Transverse colon (tissue), 4 donors: ENCODE results near the gene TUBA1B. TPM values are rescaled to one million over a fixed set of nuclear protein-coding genes. Genes with fewer than 3 reads are reported as not detected.

Source experiments
- DNase-seq: peaks from one replicate; pipeline ENCODE4 v3.0.0-alpha.2; 2019
- H3K27ac ChIP-seq, 4 donors: fragments of 200-600 bp; sonication (generic); 2 replicates each; pipeline ENCODE4 v1.5.1; 2016 to 2018; ENCODE audit warnings: inconsistent platforms in 4 of 4
- H3K27me3 ChIP-seq: fragments of 200-600 bp; sonication (generic); 2 replicates; pipeline ENCODE4 v1.5.1; 2017; ENCODE audit warnings: inconsistent platforms
- H3K36me3 ChIP-seq, 4 donors: fragments of 200-600 bp; sonication (generic); 2 replicates each; pipeline ENCODE4 v1.5.1; 2017 to 2019; ENCODE audit warnings: inconsistent platforms in 4 of 4
- H3K4me1 ChIP-seq, 4 donors: fragments of 200-600 bp; sonication (generic); 2 replicates each; pipeline ENCODE4 v1.5.1; 2017 to 2020; ENCODE audit warnings: inconsistent platforms in 4 of 4
- H3K4me3 ChIP-seq, 4 donors: fragments of 200-600 bp; sonication (generic); 1 replicate in 1 of 4; 2 replicates in 3 of 4; pipeline versions ENCODE4 v1.5.1 to v1.6.1; 2017 to 2019; ENCODE audit warnings: inconsistent platforms in 4 of 4
- H3K9me3 ChIP-seq, 2 donors: fragments of 200-600 bp; sonication (generic); 2 replicates each; pipeline ENCODE4 v1.5.1; 2017 to 2019; ENCODE audit warnings: inconsistent platforms in 2 of 2
- EP300 ChIP-seq: sonication (generic); formaldehyde crosslinking; IDR thresholded peaks from one replicate; pipeline ENCODE4 v1.6.1; 2017; ENCODE audit warnings: antibody characterized with exemption, low read depth
- POLR2A ChIP-seq: fragments of 450-650 bp; IDR thresholded peaks from one replicate; pipeline ENCODE4 v1.6.1; 2016; ENCODE audit warnings: antibody characterized with exemption, mild to moderate bottlenecking, moderate library complexity
- POLR2AphosphoS5 ChIP-seq, 3 donors: sonication (generic); formaldehyde crosslinking; IDR thresholded peaks; one replicate each; pipeline ENCODE4 v1.6.1; 2016; ENCODE audit warnings: antibody characterized with exemption in 3 of 3
- WGBS, 2 donors: methylation state at CpG; one replicate each; pipeline ENCODE4 v1.1.5; 2018; ENCODE audit warnings: low coverage in 1 of 2; 5-methylcytosine and 5-hydroxymethylcytosine counted together
- in situ Hi-C, 4 donors: fragments of 200-750 bp; cut with MboI; loops; one replicate each; pipeline versions ENCODE4 v1.15.0 to v1.15.1; 2017; ENCODE audit warnings: low sequenced_read_pairs in 3 of 4, low pct_ligation_motif_present in 1 of 4, low pct_unique_long_range_greater_than_20kb in 1 of 4
- intact Hi-C: fragments of 100-400 bp; cut with DNase I; formaldehyde crosslinking; loops from one replicate; pipeline ENCODE4 v1.15.1; 2023; ENCODE audit warnings: low total_unique reads
- total RNA-seq, 4 donors: library from RNA; depleted of rRNA; stranded (reverse); fragments of >200 nt; gene quantifications; one replicate each; pipeline ENCODE4 v1.1.0, GENCODE V29; 2016
- TF ChIP-seq, protein P1 (sequence below), 5 experiments: fragments of 200-600 bp in 3 of 5; fragments of 450-650 bp in 2 of 5; sonication (generic) in 3 of 5; IDR thresholded peaks; 1 replicate in 2 of 5; 2 replicates in 3 of 5; pipeline ENCODE4 v1.5.1; 2016 to 2017; ENCODE audit warnings: antibody characterized with exemption in 5 of 5, inconsistent platforms in 3 of 5, mild to moderate bottlenecking in 2 of 5, moderate library complexity in 1 of 5

Gene TUBA1B
- total RNA-seq, 4 donors from 2014 or later: 219 to 390 (median 319) TPM

DNA sequence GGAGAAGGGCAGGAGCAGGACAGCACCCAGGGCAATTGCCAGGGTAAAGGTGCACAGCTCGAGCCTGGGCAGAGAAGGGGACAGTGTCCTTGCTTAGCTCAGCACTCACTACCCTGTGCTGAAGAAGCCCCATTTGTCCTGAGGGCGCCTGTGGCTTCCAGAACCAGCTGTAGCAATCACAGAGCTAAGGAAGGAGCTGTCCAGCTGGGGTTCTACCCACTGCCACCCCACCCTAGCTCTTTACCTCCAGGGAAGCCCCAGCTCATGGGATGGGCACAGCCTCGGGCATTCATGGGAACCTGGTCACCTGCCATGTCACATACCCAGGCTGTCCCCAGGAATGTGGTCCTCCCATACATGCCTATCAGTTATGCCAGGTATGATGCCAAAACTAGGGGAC, 26.4 kb downstream of the TUBA1B start:
- Histone ChIP-seq H3K27me3 (no peaks in the 10 kb centered on the region), H3K9me3 (no peaks in the 10 kb centered on the region), H3K4me1 (peaks cover 24 to 39% (median 28%) of the 10 kb centered on the region in 4 donors), H3K36me3 (peaks cover 0 to 51% (median 20%) of the 10 kb centered on the region in 4 donors), H3K4me3 (no peak overlapping the region), H3K27ac (no peak overlapping the region)
- 55% methylated on average over 3 of the region's 3 CpGs; no CpG with 5 or more reads in 1 of the 2 donors for WGBS, 2 donors
- DNase-seq: no peak
- intact Hi-C loops: no loop called here
- in situ Hi-C loops: no loop called here
- no peak for TF ChIP-seq POLR2A
- TF ChIP-seq POLR2AphosphoS5 (IDR thresholded peaks at IDR 0.05): no peak
- TF ChIP-seq, protein P1, sequence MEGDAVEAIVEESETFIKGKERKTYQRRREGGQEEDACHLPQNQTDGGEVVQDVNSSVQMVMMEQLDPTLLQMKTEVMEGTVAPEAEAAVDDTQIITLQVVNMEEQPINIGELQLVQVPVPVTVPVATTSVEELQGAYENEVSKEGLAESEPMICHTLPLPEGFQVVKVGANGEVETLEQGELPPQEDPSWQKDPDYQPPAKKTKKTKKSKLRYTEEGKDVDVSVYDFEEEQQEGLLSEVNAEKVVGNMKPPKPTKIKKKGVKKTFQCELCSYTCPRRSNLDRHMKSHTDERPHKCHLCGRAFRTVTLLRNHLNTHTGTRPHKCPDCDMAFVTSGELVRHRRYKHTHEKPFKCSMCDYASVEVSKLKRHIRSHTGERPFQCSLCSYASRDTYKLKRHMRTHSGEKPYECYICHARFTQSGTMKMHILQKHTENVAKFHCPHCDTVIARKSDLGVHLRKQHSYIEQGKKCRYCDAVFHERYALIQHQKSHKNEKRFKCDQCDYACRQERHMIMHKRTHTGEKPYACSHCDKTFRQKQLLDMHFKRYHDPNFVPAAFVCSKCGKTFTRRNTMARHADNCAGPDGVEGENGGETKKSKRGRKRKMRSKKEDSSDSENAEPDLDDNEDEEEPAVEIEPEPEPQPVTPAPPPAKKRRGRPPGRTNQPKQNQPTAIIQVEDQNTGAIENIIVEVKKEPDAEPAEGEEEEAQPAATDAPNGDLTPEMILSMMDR (IDR thresholded peaks at IDR 0.05): no peak
- TF ChIP-seq EP300: no peak

DNA sequence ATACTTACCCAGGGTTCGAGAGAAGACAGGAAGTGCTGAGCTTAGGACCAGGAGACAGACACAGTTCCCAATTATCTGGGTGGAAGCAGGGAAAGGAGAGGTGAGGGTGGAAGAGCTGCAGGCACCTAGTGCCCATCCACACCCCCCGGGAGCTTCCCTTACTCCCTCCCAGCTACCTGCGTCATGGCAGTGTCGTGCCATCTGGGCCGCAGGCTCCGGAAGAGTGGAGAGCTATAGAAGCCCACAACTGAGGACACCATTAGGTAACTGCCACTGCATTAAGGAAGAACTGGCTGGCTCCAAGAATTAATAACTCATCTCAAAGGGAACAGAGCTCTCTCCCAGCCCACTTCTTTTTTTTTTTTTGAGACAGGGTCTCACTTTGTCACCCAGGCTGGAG, 30.8 kb downstream of the TUBA1B start:
- peaks cover 0 to 58% (median 24%) of the 10 kb centered on the region in 4 donors for H3K36me3 ChIP-seq
- H3K27me3 ChIP-seq: no peaks in the 10 kb centered on the region
- peaks cover 0 to under 1% (median 0%) of the 10 kb centered on the region in 4 donors for H3K4me1 ChIP-seq
- H3K27ac ChIP-seq: no peak overlapping the region
- in situ Hi-C loops (no loop called here), intact Hi-C loops (no loop called here)
- no peak for TF ChIP-seq POLR2A
- TF ChIP-seq, protein P1 (IDR thresholded peaks at IDR 0.05): no peak
- TF ChIP-seq EP300: no peak
- TF ChIP-seq POLR2AphosphoS5 (IDR thresholded peaks at IDR 0.05): no peak
- H3K9me3 ChIP-seq: no peaks in the 10 kb centered on the region
- no peak for DNase-seq
- WGBS, 2 donors: 83 to 97% methylated on average over 1 to 6 of the region's 6 CpGs
- no peak overlapping the region for H3K4me3 ChIP-seq

DNA sequence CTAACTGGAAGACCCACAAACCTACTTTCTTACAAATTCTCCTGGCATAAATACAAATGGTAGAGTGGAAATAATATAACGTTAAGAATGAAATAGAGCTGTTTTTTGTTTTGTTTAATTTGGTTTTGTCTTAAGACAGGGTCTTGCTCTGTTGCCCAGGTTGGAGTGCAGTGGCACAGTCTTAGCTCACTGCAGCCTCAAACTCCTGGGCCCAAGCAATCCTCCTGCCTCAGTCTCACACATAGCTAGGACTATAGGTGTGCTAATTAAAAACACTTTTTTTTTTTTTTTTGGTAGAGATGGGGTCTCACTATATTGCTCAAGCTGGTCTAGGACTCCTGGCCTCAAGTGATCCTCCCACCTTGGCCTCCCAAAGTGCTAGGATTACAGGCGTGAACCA, 32.5 kb downstream of the TUBA1B start:
- WGBS, 2 donors: 92% methylated on average over 2 of the region's 2 CpGs
- H3K4me1 ChIP-seq: peaks cover 10 to 13% (median 11%) of the 10 kb centered on the region in 4 donors
- H3K4me3 ChIP-seq: no peak overlapping the region
- H3K9me3 ChIP-seq: no peaks in the 10 kb centered on the region
- no peak for DNase-seq
- H3K27me3 ChIP-seq: peaks cover 13% of the 10 kb centered on the region
- H3K27ac ChIP-seq: no peak overlapping the region
- intact Hi-C loops (no loop called here), in situ Hi-C loops (loop anchor here in 2 of 4 donors (25.0 kb wide), 1 partner anchor 139 kb away; no protein-coding TSS in a partner anchor)
- TF ChIP-seq, protein P1 (IDR thresholded peaks at IDR 0.05): no peak
- no peak for TF ChIP-seq EP300
- TF ChIP-seq POLR2AphosphoS5 (IDR thresholded peaks at IDR 0.05): no peak
- TF ChIP-seq POLR2A: no peak
- peaks cover 0 to 48% (median 22%) of the 10 kb centered on the region in 4 donors for H3K36me3 ChIP-seq

GRCh38 chr12:49098035-49098451, 33.2 kb downstream of the TUBA1B start:
- peaks cover 11 to 14% (median 13%) of the 10 kb centered on the region in 4 donors for H3K4me1 ChIP-seq
- peak; percentile 54 for DNase-seq
- intact Hi-C loops: no loop called here
- H3K36me3 ChIP-seq: peaks cover 0 to 45% (median 20%) of the 10 kb centered on the region in 4 donors
- TF ChIP-seq, protein P1 (IDR thresholded peaks at IDR 0.05): peak; percentile 65 to 84 (median 75)
- no peak for TF ChIP-seq EP300
- TF ChIP-seq POLR2AphosphoS5 (IDR thresholded peaks at IDR 0.05): no peak
- no peak overlapping the region for H3K4me3 ChIP-seq
- 56 to 100% methylated on average over 1 to 3 of the region's 4 CpGs for WGBS, 2 donors
- in situ Hi-C loops: loop anchor here in 2 of 4 donors (25.0 kb wide), 1 partner anchor 139 kb away; no protein-coding TSS in a partner anchor
- H3K9me3 ChIP-seq: no peaks in the 10 kb centered on the region
- H3K27ac ChIP-seq: no peak overlapping the region
- H3K27me3 ChIP-seq: peaks cover 20% of the 10 kb centered on the region
